K562 (cell line): Measurements from ENCODE around the gene ACOX1. TPM values are rescaled to one million over a fixed set of nuclear protein-coding genes. Genes with fewer than 3 reads are reported as not detected.
A peak's percentile ranks its signal among the peaks of the same experiment; 100 is the strongest.

ENCODE experiments used
- ARID1B ChIP-seq: fragments of 450-650 bp; IDR thresholded peaks from 2 replicates; pipeline ENCODE4 v1.6.1; 2016; ENCODE audit warnings: antibody characterized with exemption, mild to moderate bottlenecking, inconsistent platforms
- CCAR2 ChIP-seq: fragments of 200-400 bp; formaldehyde crosslinking; IDR thresholded peaks from 2 replicates; pipeline ENCODE4 v1.6.1; 2017; ENCODE audit warnings: mild to moderate bottlenecking, low read depth, low read length
- ETV5 ChIP-seq: sonication (generic); formaldehyde crosslinking; IDR thresholded peaks from 2 replicates; pipeline ENCODE4 v1.4.0; 2020; ENCODE audit warnings: low read depth, mild to moderate bottlenecking, missing genetic modification reagents
- FOSL1 ChIP-seq: fragments of 200-800 bp; sonication (Bioruptor generic); conservative IDR thresholded peaks from 2 replicates; pipeline ENCODE4 v1.6.1; 2016; ENCODE audit warnings: missing genetic modification characterization, missing compliant biosample characterization
- GTF2E2 ChIP-seq: fragments of 200-800 bp; sonication (Bioruptor generic); IDR thresholded peaks from 2 replicates; pipeline ENCODE4 v1.6.1; 2016; ENCODE audit warnings: missing genetic modification characterization, missing compliant biosample characterization
- HDGF ChIP-seq: fragments of 450-650 bp; IDR thresholded peaks from 2 replicates; pipeline ENCODE4 v1.6.1; 2016
- HIVEP1 ChIP-seq: fragments of 250-450 bp; sonication (Bioruptor Pico); IDR thresholded peaks from 2 replicates; pipeline ENCODE4 v1.4.0; 2020; ENCODE audit warnings: mild to moderate bottlenecking
- MEF2D ChIP-seq: conservative IDR thresholded peaks from 2 replicates; pipeline ENCODE4 v1.6.1; 2016; ENCODE audit warnings: low read depth, missing genetic modification characterization, missing compliant biosample characterization
- MTA3 ChIP-seq: fragments of 450-650 bp; formaldehyde crosslinking; IDR thresholded peaks from 2 replicates; pipeline ENCODE4 v1.6.1; 2017; ENCODE audit warnings: mild to moderate bottlenecking, borderline replicate concordance
- RBM25 ChIP-seq: fragments of 200-400 bp; formaldehyde crosslinking; IDR thresholded peaks from 2 replicates; pipeline ENCODE4 v1.6.1; 2018; ENCODE audit warnings: low read length, low read depth, moderate library complexity; ENCODE audit not compliant: severe bottlenecking
- SMAD1 ChIP-seq: fragments of 150-350 bp; IDR thresholded peaks from 2 replicates; pipeline ENCODE4 v1.6.1; 2014; ENCODE audit warnings: low read length, low read depth; ENCODE audit not compliant: partially characterized antibody
- SRSF3 ChIP-seq: fragments of 200-400 bp; formaldehyde crosslinking; IDR thresholded peaks from 2 replicates; pipeline ENCODE4 v1.6.1; 2016; ENCODE audit warnings: mild to moderate bottlenecking, low read length, moderate library complexity; ENCODE audit not compliant: insufficient read depth
- TCF7L2 ChIP-seq: fragments of 150-350 bp; IDR thresholded peaks from 2 replicates; pipeline ENCODE4 v1.6.1; 2016; ENCODE audit warnings: low read depth, mild to moderate bottlenecking, low read length, moderate library complexity
- ZNF318 ChIP-seq, 2 experiments: fragments of 450-650 bp; IDR thresholded peaks; 2 replicates each; pipeline ENCODE4 v1.6.1; 2016; ENCODE audit warnings: mild to moderate bottlenecking in 2 of 2, borderline replicate concordance in 1 of 2, low read depth in 1 of 2, moderate library complexity in 1 of 2
- polyA plus RNA-seq, 8 experiments: library from polyadenylated mRNA; depleted of rRNA in 4 of 8; stranded (reverse) in 5 of 8; unstranded in 3 of 8; fragments of >200 nt; fragmentation: Nextera tagmentation in 2 of 8; fragmentation: Illumina TruSeq in 1 of 8; extraction: Ambion mirVana in 2 of 8; extraction: Trizol in 1 of 8; gene quantifications; 2 replicates each; pipeline versions ENCODE4 v1.2.1 to v1.2.3, GENCODE V29; 2011 to 2014; ENCODE audit warnings: inconsistent platforms in 1 of 8, missing spikeins in 1 of 8
- total RNA-seq, 7 experiments: library from RNA; depleted of rRNA in 6 of 7; stranded (reverse); fragments of >200 nt in 6 of 7; fragmentation: Illumina TruSeq in 2 of 7; extraction: Trizol in 2 of 7; gene quantifications; 2 replicates each; pipeline versions ENCODE4 v1.2.1 to v1.2.3, GENCODE V29; 2011 to 2021; ENCODE audit warnings: low replicate concordance in 1 of 7

Gene ACOX1
- total and polyA plus RNA-seq, 9 of the 15 experiments (the other 6 are each of a cell fraction or from before 2014, with no cell fraction given): 7.8 to 24.1 (median 14.5) TPM

- TF ChIP-seq ZNF318 (IDR thresholded peaks at IDR 0.05; ENCODE audit: borderline replicate concordance in 1 of 2, low read depth in 1 of 2) (no peak), HDGF (0 out of 2 replicates have a peak, but pooled peaks have one; percentile 59), SRSF3 (no peak), ETV5 (CRISPR knock-in tag) (0 out of 2 replicates have a peak, but pooled peaks have one; percentile 9), HIVEP1 (no peak), MEF2D (tag) (no peak), TCF7L2 (no peak), RBM25 (no peak), SMAD1 (no peak), CCAR2 (no peak), FOSL1 (tag) (no peak), ARID1B (no peak), MTA3 (no peak), GTF2E2 (tag) (peak; percentile 85)
Measured at GRCh38 chr17:75979705-75980187, 780 bp upstream of the ACOX1 start (continued).
